Liver (tissue), 3 donors: Measurements from ENCODE around the gene ATP5MC2.

Experiments
- CTCF ChIP-seq: fragments of 150-350 bp; IDR thresholded peaks from 2 replicates; pipeline ENCODE4 v1.5.1; 2017; ENCODE audit warnings: improper control_type of control experiment, low read depth, low read length; ENCODE audit not compliant: missing input control
- GABPA ChIP-seq, 2 donors: IDR thresholded peaks in 1 of 2; conservative IDR thresholded peaks in 1 of 2; 2 replicates each; pipeline ENCODE4 v1.6.1; 2016; ENCODE audit warnings: antibody characterized with exemption in 2 of 2, mild to moderate bottlenecking in 1 of 2, moderate library complexity in 1 of 2
- MAX ChIP-seq: IDR thresholded peaks from 2 replicates; pipeline ENCODE4 v1.6.1; 2016; ENCODE audit warnings: antibody characterized with exemption
- RAD21 ChIP-seq, 2 donors: IDR thresholded peaks; 2 replicates each; pipeline ENCODE4 v1.6.1; 2016; ENCODE audit warnings: antibody characterized with exemption in 2 of 2, mild to moderate bottlenecking in 2 of 2
- REST ChIP-seq: IDR thresholded peaks from 2 replicates; pipeline ENCODE4 v1.6.1; 2016; ENCODE audit warnings: antibody characterized with exemption, mild to moderate bottlenecking
- donor health status: healthy.
- donor health status: healthy.

GRCh38 chr12:53667080-53667479, 8.8 kb downstream of the ATP5MC2 start:
- TF ChIP-seq MAX = no peak
- no peak for TF ChIP-seq REST
- TF ChIP-seq CTCF = no peak
- TF ChIP-seq GABPA (IDR thresholded peaks at IDR 0.05 in 1 of 2, conservative IDR thresholded peaks at IDR 0.05 in 1 of 2) = no peak
- TF ChIP-seq RAD21 (IDR thresholded peaks at IDR 0.05) = no peak
